Progenitor cell of endocrine pancreas (in vitro differentiated cells): ENCODE results near the gene ABHD1. TPM values are rescaled to one million over a fixed set of nuclear protein-coding genes. Genes with fewer than 3 reads are reported as not detected.

ENCODE experiments used
- DNase-seq: peaks from one replicate; pipeline ENCODE4 v3.0.0; 2021; ENCODE audit warnings: low spot score; ENCODE audit not compliant: unreplicated experiment
- H3K27ac Mint-ChIP-seq: 2 replicates; pipeline ENCODE4 v1.8.0; 2021; ENCODE audit warnings: mild to moderate bottlenecking, moderate library complexity, mixed read lengths
- H3K27me3 Mint-ChIP-seq: 2 replicates; pipeline ENCODE4 v1.8.0; 2021; ENCODE audit warnings: mixed read lengths
- H3K36me3 Mint-ChIP-seq: 2 replicates; pipeline ENCODE4 v1.8.0; 2022; ENCODE audit warnings: mixed read lengths; ENCODE audit not compliant: insufficient read depth
- H3K4me1 Mint-ChIP-seq: 2 replicates; pipeline ENCODE4 v1.8.0; 2021; ENCODE audit warnings: low read depth, mixed read lengths
- H3K4me3 Mint-ChIP-seq: 2 replicates; pipeline ENCODE4 v1.8.0; 2021; ENCODE audit warnings: low read depth, mild to moderate bottlenecking, moderate library complexity, mixed read lengths
- H3K9me3 Mint-ChIP-seq: 2 replicates; pipeline ENCODE4 v1.8.0; 2021; ENCODE audit warnings: low read depth, mixed read lengths
- total RNA-seq: library from RNA; stranded (reverse); gene quantifications from 2 replicates; pipeline ENCODE4 v1.2.1, GENCODE V29; 2021
- TF ChIP-seq, protein P1 (sequence below): fragments of 200-600 bp; sonication (generic); IDR thresholded peaks from one replicate; pipeline ENCODE4 v1.5.0; 2021; ENCODE audit warnings: antibody characterized with exemption, mild to moderate bottlenecking; ENCODE audit not compliant: unreplicated experiment

The ABHD1 gene
- total RNA-seq, 1 donor from 2014 or later = 0.34 TPM

DNA sequence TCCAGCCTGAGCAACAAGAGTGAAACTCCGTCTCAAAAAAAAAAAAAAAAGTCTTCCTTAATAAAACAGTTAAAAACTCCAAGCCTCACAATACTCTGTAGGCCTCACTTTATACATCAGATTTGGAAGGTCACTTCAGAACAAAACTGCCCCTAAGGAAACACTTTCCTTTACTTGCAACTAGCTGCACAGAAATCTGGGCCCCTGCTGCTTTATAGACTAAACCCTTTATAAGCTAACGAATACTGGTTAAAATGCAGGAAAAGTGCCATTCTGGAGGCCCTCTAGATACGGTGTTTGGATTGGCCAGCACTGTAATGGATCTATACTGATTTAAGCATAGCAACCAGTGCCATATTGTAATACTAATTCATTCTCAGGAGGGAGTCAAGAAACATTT lies 1.5 kb downstream of the ABHD1 start:
- DNase-seq = no peak
- H3K27ac Mint-ChIP-seq = no peak overlapping the region
- H3K36me3 Mint-ChIP-seq = no peaks in the 10 kb centered on the region
- H3K27me3 Mint-ChIP-seq = peaks cover 51% of the 10 kb centered on the region
- H3K4me3 Mint-ChIP-seq = no peak overlapping the region
- peaks cover 7% of the 10 kb centered on the region for H3K4me1 Mint-ChIP-seq
- H3K9me3 Mint-ChIP-seq = no peaks in the 10 kb centered on the region
- TF ChIP-seq, protein P1, sequence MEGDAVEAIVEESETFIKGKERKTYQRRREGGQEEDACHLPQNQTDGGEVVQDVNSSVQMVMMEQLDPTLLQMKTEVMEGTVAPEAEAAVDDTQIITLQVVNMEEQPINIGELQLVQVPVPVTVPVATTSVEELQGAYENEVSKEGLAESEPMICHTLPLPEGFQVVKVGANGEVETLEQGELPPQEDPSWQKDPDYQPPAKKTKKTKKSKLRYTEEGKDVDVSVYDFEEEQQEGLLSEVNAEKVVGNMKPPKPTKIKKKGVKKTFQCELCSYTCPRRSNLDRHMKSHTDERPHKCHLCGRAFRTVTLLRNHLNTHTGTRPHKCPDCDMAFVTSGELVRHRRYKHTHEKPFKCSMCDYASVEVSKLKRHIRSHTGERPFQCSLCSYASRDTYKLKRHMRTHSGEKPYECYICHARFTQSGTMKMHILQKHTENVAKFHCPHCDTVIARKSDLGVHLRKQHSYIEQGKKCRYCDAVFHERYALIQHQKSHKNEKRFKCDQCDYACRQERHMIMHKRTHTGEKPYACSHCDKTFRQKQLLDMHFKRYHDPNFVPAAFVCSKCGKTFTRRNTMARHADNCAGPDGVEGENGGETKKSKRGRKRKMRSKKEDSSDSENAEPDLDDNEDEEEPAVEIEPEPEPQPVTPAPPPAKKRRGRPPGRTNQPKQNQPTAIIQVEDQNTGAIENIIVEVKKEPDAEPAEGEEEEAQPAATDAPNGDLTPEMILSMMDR = no peak

DNA sequence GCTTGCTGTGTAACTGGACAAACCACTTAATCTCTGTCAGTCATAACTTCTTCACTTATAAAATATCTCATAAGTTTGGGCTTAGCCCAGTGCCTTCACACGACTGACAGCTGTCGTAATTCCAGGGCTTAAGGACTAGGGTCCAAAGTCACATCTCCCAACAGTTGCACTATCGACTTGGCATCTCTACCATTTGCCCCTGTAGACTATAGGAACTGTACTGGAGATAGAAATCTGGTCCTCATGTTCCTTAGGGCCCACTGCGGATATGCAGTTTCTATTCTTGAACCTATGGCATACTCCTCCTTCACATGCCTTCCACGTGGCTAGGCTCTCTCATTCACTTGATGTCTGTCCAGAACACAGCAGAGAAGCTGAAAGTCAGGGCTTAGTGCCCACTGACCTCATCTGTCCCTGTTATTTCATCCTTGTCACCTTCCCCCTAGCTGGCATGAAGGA lies 2.7 kb downstream of the ABHD1 start:
- TF ChIP-seq, protein P1 = no peak
- H3K9me3 Mint-ChIP-seq = no peaks in the 10 kb centered on the region
- H3K4me1 Mint-ChIP-seq = peaks cover 7% of the 10 kb centered on the region
- H3K27me3 Mint-ChIP-seq = peaks cover 43% of the 10 kb centered on the region
- no peak overlapping the region for H3K4me3 Mint-ChIP-seq
- DNase-seq = no peak
- H3K27ac Mint-ChIP-seq = no peak overlapping the region
- H3K36me3 Mint-ChIP-seq = peaks cover 3% of the 10 kb centered on the region

DNA sequence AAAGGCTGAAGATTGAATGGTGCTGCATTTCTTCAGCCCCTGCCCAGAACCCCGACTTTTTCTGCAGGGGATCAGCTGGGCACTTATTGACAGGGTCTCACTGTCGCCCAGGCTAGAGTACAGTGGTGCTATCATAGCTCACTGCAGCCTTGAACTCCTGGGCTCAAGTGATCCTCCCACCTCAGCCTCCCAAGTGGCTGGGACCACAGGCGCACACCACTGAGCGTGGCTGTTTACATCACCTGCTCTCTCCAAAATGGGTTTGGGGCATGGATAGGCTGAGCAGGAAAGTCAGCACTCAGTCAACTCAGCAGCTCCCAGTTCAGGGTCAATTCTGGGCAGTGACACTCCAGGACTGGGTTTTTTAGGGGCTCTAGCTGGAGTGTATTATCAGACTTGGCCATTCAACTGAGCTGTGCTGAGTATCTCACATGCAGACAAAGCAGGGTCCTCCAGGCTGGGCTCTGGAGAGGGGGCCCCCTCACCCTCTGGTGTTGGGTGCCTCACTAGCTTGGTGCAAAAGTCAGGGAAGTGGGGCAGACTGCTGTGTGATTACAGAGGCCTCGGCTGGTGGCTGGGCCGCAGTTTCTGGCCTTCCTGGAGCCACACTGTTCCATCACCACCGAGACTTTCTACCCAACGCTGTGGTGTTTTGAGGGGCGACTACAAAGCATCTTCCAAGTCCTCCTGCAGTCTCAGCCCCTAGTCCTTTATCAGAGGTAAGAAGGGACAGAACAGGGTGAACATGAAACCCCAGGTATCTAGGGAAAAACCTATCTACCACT lies 4.5 kb downstream of the ABHD1 start:
- peaks cover 25% of the 10 kb centered on the region for H3K27me3 Mint-ChIP-seq
- H3K36me3 Mint-ChIP-seq = peaks cover 3% of the 10 kb centered on the region
- TF ChIP-seq, protein P1 = no peak
- H3K4me3 Mint-ChIP-seq = no peak overlapping the region
- no peak overlapping the region for H3K27ac Mint-ChIP-seq
- DNase-seq = no peak
- H3K4me1 Mint-ChIP-seq = peaks cover 9% of the 10 kb centered on the region
- H3K9me3 Mint-ChIP-seq = no peaks in the 10 kb centered on the region

DNA sequence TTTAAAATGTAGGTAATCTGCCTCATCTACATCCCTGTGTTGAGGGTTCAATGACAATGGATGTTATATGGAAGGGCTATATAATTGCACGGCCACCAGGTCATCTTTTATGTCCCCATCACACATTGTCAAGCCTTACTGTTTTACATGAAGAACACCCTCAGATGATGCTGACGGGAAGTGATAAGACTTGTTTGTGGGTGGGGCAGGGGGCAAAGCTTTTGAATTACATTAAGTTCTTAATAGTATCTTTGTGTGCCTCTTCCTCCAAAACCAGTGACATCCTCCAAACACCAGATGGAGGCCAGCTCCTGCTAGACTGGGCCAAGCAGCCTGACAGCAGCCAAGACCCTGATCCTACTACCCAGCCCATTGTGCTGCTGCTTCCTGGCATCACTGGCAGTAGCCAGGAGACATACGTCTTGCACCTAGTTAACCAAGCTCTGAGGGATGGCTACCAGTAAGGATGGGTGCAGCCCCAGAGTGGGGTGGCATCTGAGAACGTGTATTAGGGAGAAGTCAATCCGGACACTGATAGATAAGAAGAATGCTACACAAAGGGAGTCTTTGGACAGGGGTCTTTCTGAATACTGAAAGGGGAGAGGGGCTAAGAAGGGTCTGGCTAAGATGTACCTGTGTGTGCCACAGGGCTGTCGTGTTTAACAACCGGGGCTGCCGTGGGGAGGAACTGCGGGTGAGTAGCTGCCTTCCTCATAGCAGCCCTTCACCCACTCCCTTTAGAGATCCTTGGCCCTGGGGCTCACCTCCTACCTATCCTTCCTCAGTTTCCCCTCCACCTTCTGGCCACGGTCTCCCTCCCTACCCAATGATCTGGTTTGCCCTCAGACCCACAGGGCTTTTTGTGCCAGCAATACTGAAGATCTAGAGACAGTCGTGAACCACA lies 5.3 kb downstream of the ABHD1 start:
- Mint-ChIP-seq H3K9me3 (no peaks in the 10 kb centered on the region), H3K4me3 (no peak overlapping the region), H3K4me1 (peaks cover 13% of the 10 kb centered on the region), H3K36me3 (peaks cover 3% of the 10 kb centered on the region), H3K27me3 (peaks cover 20% of the 10 kb centered on the region), H3K27ac (no peak overlapping the region)
- no peak for DNase-seq
- TF ChIP-seq, protein P1 = no peak

DNA sequence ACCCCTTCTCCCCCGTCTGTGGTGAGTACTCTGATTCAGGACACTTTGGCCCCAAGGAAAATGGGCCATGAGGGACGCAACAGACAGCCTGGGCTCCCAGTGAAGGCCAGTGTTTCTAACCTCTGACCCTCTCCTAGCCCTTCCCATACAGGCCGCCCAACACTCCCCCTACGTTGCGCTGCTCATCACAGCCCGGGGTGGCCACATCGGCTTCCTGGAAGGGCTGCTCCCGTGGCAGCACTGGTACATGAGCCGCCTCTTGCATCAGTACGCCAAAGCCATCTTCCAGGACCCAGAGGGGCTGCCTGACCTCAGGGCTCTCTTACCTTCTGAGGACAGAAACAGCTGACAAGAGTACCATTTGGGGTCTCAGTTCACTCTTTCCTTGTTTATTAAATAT lies 6.8 kb downstream of the ABHD1 start:
- Mint-ChIP-seq H3K27ac (no peak overlapping the region), H3K4me3 (no peak overlapping the region), H3K27me3 (peaks cover 8% of the 10 kb centered on the region), H3K4me1 (peaks cover 12% of the 10 kb centered on the region), H3K9me3 (no peaks in the 10 kb centered on the region), H3K36me3 (peaks cover 3% of the 10 kb centered on the region)
- DNase-seq = no peak
- TF ChIP-seq, protein P1 = no peak
